ENCODE results near the gene PNP. TPM values are rescaled to one million over a fixed set of nuclear protein-coding genes. Genes with fewer than 3 reads are reported as not detected.
"Not testable (repeated sequence)": the region's sequence is repeated elsewhere in the genome, so short reads cannot be mapped to it uniquely, and the experiment has no call there.

The PNP gene
- total RNA-seq, 1 donor from 2014 or later, result 96.5 TPM

GRCh38 chr14:20501346-20501745 is 32.1 kb downstream of the PNP start:
- H3K4me3 ChIP-seq (ENCODE audit: low read depth, low read length), result no peak overlapping the region
- H3K36me3 ChIP-seq (ENCODE audit: control insufficient read depth, insufficient read depth, low read length), result no peaks in the 10 kb centered on the region
- no peak for DNase-seq (ENCODE audit: low read depth)
- no peaks in the 10 kb centered on the region for H3K27me3 ChIP-seq (ENCODE audit: control insufficient read depth, insufficient read depth, low read length)
- no peak for TF ChIP-seq CTCF (IDR thresholded peaks at IDR 0.05; ENCODE audit: insufficient read depth, low read length, poor library complexity, severe bottlenecking)

- no peak for DNase-seq (ENCODE audit: low read depth)
- H3K36me3 ChIP-seq (ENCODE audit: control insufficient read depth, insufficient read depth, low read length), result no peaks in the 10 kb centered on the region
- no peak overlapping the region for H3K4me3 ChIP-seq (ENCODE audit: low read depth, low read length)
- TF ChIP-seq CTCF (IDR thresholded peaks at IDR 0.05; ENCODE audit: insufficient read depth, low read length, poor library complexity, severe bottlenecking), result no peak
- no peaks in the 10 kb centered on the region for H3K27me3 ChIP-seq (ENCODE audit: control insufficient read depth, insufficient read depth, low read length)
These were observed 34.7 kb downstream of the PNP start for GRCh38 chr14:20503898-20504297.

- not testable (repeated sequence) for DNase-seq (ENCODE audit: low read depth); H3K36me3 ChIP-seq (ENCODE audit: control insufficient read depth, insufficient read depth, low read length); H3K4me3 ChIP-seq (ENCODE audit: low read depth, low read length); H3K27me3 ChIP-seq (ENCODE audit: control insufficient read depth, insufficient read depth, low read length)
These were observed 37.1 kb downstream of the PNP start for GRCh38 chr14:20506276-20506675.

GRCh38 chr14:20506752-20507151 is 37.5 kb downstream of the PNP start:
- H3K4me3 ChIP-seq (ENCODE audit: low read depth, low read length); H3K36me3 ChIP-seq (ENCODE audit: control insufficient read depth, insufficient read depth, low read length); H3K27me3 ChIP-seq (ENCODE audit: control insufficient read depth, insufficient read depth, low read length); DNase-seq (ENCODE audit: low read depth): not testable (repeated sequence)

GRCh38 chr14:20507537-20507936 is 38.3 kb downstream of the PNP start:
- not testable (repeated sequence) for H3K27me3 ChIP-seq (ENCODE audit: control insufficient read depth, insufficient read depth, low read length); H3K4me3 ChIP-seq (ENCODE audit: low read depth, low read length); H3K36me3 ChIP-seq (ENCODE audit: control insufficient read depth, insufficient read depth, low read length); DNase-seq (ENCODE audit: low read depth)

- no peaks in the 10 kb centered on the region for H3K36me3 ChIP-seq (ENCODE audit: control insufficient read depth, insufficient read depth, low read length)
- no peak for DNase-seq (ENCODE audit: low read depth)
- TF ChIP-seq CTCF (IDR thresholded peaks at IDR 0.05; ENCODE audit: insufficient read depth, low read length, poor library complexity, severe bottlenecking), result no peak
- no peak overlapping the region for H3K4me3 ChIP-seq (ENCODE audit: low read depth, low read length)
- no peaks in the 10 kb centered on the region for H3K27me3 ChIP-seq (ENCODE audit: control insufficient read depth, insufficient read depth, low read length)
These were observed 39.2 kb downstream of the PNP start for GRCh38 chr14:20508367-20508766.

GRCh38 chr14:20512177-20512905 is 43.1 kb downstream of the PNP start:
- no peak for DNase-seq (ENCODE audit: low read depth)
- no peak overlapping the region for H3K4me3 ChIP-seq (ENCODE audit: low read depth, low read length)
- TF ChIP-seq CTCF (IDR thresholded peaks at IDR 0.05; ENCODE audit: insufficient read depth, low read length, poor library complexity, severe bottlenecking), result no peak
- H3K27me3 ChIP-seq (ENCODE audit: control insufficient read depth, insufficient read depth, low read length), result no peaks in the 10 kb centered on the region
- no peaks in the 10 kb centered on the region for H3K36me3 ChIP-seq (ENCODE audit: control insufficient read depth, insufficient read depth, low read length)

All from kidney epithelial cell (primary cell).